ENCODE results near the gene RBP5.
"Not testable (repeated sequence)": the region's sequence is repeated elsewhere in the genome, so short reads cannot be mapped to it uniquely, and the experiment has no call there.

RBP5 gene

DNA sequence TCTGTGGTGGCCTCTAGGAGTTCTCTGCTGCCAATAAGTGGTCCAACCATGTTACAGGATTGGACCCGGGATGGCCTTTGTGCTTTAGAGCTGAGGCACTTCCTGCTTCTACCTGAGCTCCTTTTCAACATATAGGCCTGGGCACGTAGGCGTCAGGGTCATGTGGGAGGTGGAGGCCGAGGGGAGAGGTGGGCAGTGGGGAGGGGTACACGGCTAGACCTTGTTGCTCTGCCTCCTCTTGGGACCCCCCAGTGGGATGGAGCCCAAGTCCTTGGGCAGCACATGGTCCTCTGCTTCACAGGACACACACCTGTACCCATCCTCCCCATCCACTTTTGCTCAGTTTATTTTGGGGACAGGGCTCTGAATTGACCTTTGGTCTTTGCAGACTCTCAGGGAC is 7.4 kb downstream of the RBP5 start:
- no peak for DNase-seq

DNA sequence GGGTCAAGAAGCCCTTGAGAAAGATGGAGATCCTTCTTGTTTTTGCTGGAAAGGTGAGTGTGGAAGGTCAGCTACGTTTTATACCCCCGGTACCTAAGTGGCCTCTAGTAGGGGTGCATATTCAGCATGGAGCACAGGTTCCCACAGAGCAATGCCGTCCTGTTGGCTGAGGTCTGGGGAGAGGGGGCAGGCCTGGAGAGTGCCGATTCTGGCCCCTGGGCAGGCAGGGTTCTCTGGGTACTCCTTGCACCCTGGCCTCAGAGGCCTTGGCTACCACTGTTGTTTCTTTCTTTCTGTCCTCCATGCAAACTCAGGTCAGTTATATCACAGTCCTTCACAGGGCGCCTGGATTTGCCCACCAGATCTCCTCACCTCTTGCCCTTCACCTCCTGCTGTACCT is 8.5 kb downstream of the RBP5 start:
- DNase-seq = no peak

DNA sequence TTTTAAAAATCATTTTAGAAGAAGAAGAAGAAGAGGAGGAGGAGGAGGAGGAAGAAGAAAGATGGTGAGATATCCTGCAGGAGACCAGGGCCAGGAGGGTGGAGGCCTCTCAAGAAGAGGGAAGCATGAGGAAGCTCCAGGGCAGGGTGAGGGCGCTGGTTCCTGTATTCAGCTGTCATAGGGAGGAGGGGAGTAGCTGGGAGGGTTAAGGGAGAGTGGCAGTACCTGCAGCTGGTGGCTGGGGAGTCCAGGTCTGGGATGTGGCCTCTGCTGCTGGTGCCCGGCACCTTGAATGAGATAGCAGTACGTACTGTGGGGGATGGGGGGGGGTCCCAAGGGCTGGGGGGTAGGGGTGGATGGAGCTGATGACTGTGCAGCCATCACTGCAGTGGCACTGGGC is 9.8 kb downstream of the RBP5 start:
- no peak for DNase-seq

GRCh38 chr12:7117670-7118069 is 11.0 kb downstream of the RBP5 start:
- DNase-seq = no peak

- DNase-seq = no peak
These were observed 11.8 kb downstream of the RBP5 start for GRCh38 chr12:7116916-7117315.

DNA sequence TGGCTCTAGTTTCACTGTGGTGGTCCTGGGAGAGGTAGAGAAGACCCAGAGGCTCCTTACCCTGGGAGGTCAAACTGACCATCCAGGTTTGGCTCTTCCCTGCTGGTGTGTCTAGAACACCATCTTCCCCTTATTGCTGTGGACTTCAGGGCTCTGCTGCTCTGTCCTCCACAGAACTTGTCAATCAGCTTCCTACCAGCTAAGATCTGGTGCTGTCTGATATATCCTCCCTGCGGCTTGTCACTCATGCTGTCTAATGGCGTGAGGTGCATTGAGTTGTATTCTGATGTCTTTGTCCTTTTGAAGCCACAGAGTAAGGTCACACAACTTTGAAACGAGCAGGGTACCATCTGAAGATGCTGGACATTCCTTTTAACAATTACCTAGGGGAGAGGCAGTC is 12.5 kb downstream of the RBP5 start:
- DNase-seq = no peak

- DNase-seq = no peak
These were observed 13.8 kb downstream of the RBP5 start for GRCh38 chr12:7114851-7115250.

- no peak for DNase-seq
These were observed 14.7 kb downstream of the RBP5 start for GRCh38 chr12:7114008-7114407.

DNA sequence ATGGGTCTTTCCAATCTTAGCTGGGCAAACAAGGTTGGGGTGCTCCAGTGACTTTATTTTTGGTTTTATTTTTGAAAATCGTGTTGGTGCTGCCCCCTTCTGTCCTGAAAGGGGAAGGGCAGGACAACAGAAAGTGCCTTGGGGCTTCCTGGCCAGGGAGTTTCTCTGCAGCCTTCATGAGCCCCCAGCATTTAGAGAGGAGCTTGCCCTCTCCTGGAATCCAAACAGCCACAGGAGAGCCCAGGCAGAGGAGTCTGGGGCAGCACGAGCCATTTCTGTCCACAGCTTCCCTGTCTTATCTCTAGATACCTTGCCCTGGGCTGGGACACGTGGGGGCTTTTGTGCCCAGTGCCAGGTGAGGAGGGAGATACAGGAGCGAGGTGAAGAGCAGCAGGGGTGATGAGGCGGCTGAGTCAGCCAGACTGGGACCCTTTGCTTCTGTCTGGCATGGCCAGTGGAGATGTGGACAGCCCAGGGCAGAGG is 15.3 kb downstream of the RBP5 start:
- DNase-seq = no peak

DNA sequence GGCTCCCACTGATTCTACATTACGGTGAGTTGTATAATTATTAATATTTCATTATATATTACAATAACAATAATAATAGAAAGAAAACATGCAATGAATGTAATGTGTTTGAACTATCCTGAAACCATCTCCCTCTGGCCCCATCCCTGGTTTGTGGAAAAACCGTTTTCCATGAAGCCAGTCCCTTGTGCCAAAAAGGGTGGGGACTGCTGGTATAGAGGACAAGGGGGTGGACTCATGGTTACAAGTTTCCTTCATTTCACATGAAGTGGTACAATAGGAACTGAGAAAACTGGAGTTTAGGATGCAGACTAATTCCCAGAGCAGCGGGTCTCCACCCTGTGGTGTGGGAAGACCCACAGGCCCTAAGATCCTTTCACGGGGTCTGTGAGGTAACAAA is 16.6 kb downstream of the RBP5 start:
- no peak for DNase-seq

DNA sequence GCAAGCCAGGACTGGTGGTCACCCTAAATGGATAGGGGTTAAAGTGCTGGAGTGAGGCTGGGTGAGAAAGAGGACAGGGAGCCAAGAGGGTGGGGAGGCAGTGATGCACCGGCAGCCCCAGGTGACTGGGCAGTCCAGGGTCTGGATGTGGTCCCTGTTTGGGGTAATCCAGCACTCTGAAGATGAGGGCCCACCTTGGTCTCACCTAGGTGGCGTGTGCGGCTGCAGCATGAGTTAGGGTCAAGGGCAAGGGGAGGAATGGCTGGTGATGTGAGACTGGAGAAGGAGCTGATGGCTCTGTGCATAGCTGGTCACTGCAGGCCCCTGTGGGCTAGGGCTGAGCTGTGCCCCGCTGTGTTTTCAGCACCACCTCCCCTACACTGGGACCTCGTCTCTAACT is 18.0 kb downstream of the RBP5 start:
- DNase-seq = no peak

- no peak for DNase-seq
These were observed 19.1 kb downstream of the RBP5 start for GRCh38 chr12:7109572-7109920.

DNA sequence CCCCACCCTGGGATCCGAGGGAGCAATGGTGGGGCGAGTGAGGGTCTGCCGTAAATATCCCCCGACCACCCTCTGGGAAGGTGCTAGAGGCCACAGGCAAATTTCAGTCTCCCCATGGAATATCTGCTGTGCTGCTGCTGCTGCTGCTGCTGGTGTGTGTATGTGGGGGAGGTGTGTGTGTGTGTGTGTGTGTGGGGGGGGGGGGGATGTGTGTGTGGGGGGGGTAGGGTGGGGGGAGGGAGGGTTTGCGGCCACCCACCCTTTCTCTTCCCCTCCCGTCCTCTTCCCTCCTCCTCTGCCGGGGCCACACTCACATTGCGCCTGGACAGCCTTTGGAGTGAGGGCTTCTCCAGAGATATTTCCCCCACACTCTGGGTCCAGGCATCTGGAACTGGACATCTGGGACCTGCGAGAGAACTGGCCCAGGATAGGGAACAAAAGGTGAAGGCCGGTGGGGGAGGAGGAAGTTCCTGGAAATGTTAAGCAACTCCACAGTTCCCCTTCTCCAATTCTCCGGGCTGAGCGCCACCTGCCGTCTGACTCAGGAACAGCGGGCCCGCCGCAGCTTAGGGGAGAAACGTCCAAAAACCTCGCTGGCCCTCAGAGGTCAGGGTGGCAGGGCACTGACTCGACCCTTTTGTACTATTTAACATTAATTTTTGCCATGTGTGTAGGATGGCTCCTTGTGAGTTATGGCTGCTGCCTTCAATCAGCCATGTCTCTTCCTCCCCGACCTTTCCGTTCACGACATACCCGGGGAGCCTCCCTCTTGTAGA is 19.7 kb downstream of the RBP5 start, which contains the start of gene C1RL:
C1RL (minus strand) TSS at position 419 of the 776 bp plus-strand sequence; CDS start at position 385, 34 bp downstream.
- peak; percentile 54 for DNase-seq

GRCh38 chr12:7108003-7108795 is 20.5 kb downstream of the RBP5 start:
- peak; percentile 68 for DNase-seq

DNA sequence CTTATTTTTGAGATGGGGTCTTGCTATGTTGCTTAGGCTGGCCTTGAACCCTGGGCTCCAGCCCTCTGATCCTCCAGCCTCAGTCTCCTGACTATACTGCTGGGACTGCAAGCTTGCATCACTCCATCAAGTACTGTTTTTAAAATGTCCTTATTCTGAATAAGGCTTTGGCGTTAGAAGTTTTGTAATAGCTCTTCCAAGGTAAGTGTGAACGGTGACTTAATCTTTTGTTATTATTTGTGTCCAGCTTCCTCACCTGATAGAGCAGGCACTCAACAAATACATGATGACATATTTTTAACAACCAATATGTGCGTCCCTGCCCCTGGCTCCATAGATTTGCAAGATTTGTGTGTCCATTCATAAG is 21.1 kb downstream of the RBP5 start:
- no peak for DNase-seq

GRCh38 chr12:7107181-7107580 is 21.5 kb downstream of the RBP5 start:
- DNase-seq = not testable (repeated sequence)

DNA sequence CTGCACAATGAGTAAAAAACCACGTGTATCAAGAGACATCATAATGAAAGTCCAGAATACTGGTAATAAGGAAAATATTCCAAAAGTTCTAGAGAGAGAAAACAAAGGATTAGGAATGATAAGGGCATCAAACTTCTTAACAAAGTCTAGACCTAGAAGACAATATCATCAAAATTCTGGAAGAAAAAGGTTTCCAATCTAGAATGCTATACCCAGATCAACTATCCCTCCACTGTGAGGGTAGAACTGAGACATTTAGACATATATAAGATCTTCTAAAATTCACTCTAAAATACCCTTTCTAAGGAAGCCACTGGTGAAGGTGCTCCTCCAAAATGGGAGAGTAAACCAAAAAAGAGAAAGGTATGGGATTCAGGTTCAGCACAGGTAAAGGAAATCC is 22.6 kb downstream of the RBP5 start:
- DNase-seq = no peak

DNA sequence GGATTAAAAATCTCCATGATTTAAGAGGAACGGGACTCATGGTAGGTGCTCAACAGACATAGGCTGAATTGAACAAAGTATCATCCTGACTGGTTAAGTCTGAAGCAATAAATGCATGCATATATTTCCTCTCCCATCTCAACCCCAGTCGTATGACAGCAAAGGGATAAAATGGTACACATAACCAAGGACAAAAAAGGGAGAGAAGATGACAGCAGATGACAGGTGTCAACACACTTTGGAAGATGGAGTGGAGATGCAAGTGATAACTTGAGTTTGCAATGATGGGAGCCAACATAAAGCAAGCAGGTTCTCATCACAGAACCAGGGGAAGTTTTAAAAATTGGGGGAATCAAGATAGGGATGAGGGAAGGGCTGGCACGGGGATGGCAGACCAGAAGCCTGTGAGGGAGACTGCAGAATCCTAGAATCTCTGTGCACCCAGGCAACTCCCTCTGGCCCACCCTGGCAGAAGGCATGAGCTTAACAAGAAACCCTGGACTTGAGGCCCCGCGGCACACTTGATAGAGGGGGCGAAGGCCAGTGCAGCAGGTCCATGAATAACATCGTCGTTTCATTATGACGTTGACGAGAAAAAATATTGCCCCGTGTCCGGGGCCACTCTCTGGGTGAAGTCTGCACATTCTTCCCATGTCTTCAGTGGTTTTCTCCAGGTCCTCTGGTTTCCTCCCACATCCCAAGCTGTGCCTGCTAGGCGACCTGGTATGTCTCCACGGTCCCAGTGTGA is 24.7 kb downstream of the RBP5 start:
- no peak for DNase-seq

DNA sequence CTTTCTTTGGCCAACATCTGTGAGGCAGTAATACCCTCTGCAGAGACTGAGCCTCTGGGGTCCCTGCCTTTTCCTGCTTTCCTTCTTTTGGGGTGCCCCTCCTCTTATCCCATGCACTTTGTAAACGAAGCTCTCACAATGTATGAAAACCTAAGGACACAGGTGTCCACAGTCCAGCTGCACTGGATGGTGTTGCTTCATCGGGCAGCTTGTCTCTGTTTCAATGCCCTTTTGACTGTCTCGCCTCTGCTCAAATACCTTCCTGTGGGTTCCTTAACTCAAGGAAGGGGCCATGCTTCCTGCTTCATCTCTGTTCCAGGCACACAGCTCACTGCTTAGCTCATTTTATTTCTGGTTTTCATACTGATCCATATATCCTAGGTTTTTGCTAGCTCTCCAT is 26.1 kb downstream of the RBP5 start:
- no peak for DNase-seq

DNA sequence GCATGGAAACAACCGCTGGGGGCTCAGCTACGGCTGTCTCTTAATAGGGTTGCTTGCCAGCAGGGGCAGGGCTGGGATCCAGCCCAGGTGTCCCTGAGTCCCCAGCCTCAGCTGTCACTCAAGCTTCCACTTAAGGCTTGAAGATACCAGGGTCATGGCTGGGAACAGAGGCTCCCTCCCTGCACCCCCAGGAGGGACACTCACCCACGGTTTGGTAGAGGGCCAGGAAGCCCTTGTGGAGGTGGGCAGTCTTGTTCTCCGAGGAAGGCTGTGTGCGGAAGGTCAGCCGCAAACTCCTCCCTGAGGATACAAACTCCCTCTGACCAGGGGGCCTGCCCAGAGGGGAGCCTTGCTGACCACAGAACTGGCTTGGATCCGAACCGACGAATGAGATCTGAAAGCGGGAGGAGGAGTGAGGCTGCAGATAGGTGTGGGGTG is 27.0 kb downstream of the RBP5 start:
- no peak for DNase-seq

- DNase-seq = no peak
These were observed 27.5 kb downstream of the RBP5 start for GRCh38 chr12:7101047-7101693.

GRCh38 chr12:7100239-7100638 is 28.4 kb downstream of the RBP5 start:
- DNase-seq = no peak
